Calu3 (cell line): ENCODE measurements around the gene MAGI1. TPM values are rescaled to one million over a fixed set of nuclear protein-coding genes. Genes with fewer than 3 reads are reported as not detected.

ENCODE experiments used
- BruUV-seq: library from RNA; stranded (reverse); fragments of 400-500 nt; replicated peaks from 2 replicates; lab custom pipeline; 2021; lab: Mats Ljungman, UMichigan
- CTCF ChIA-PET: fragments of 300-600 bp; sonication (Branson Sonifier 250); formaldehyde crosslinking; loops from one replicate; lab custom pipeline; 2022; ENCODE audit warnings: antibody characterized with exemption; lab: Charles Lee
- DNase-seq: peaks from one replicate; pipeline ENCODE4 v3.0.0; 2022
- H3K27ac Mint-ChIP-seq: one replicate; pipeline ENCODE4 v1.8.0; 2022; ENCODE audit warnings: mixed read lengths; ENCODE audit not compliant: unreplicated experiment
- H3K27me3 Mint-ChIP-seq: one replicate; pipeline ENCODE4 v1.8.0; 2022; ENCODE audit warnings: mixed read lengths; ENCODE audit not compliant: unreplicated experiment
- H3K36me3 Mint-ChIP-seq: one replicate; pipeline ENCODE4 v1.8.0; 2022; ENCODE audit warnings: mild to moderate bottlenecking, moderate library complexity, mixed read lengths; ENCODE audit not compliant: insufficient read depth, unreplicated experiment
- H3K4me1 Mint-ChIP-seq: one replicate; pipeline ENCODE4 v1.8.0; 2022; ENCODE audit warnings: mild to moderate bottlenecking, low read depth, mixed read lengths; ENCODE audit not compliant: unreplicated experiment
- H3K4me3 Mint-ChIP-seq: one replicate; pipeline ENCODE4 v1.8.0; 2022; ENCODE audit warnings: mild to moderate bottlenecking, low read depth, moderate library complexity, mixed read lengths; ENCODE audit not compliant: unreplicated experiment
- H3K9me3 Mint-ChIP-seq: one replicate; pipeline ENCODE4 v1.8.0; 2022; ENCODE audit warnings: low read depth, mixed read lengths; ENCODE audit not compliant: unreplicated experiment
- CTCF ChIP-seq: fragments of 200-600 bp; IDR thresholded peaks from one replicate; pipeline ENCODE4 v1.8.0; 2022; ENCODE audit warnings: antibody characterized with exemption; ENCODE audit not compliant: unreplicated experiment
- intact Hi-C: fragments of 100-400 bp; cut with micrococcal nuclease; formaldehyde crosslinking; loops from one replicate; pipeline ENCODE4 v1.10.0; 2022; ENCODE audit not compliant: unreplicated experiment
- total RNA-seq: library from RNA; stranded (reverse); gene quantifications from 2 replicates; pipeline ENCODE4 v1.2.3, GENCODE V29; 2022

Gene MAGI1
- total RNA-seq, 1 experiment from 2014 or later = 76.4 TPM

- CTCF ChIA-PET = no interaction called here
- Mint-ChIP-seq H3K36me3 (peaks cover 15% of the 10 kb centered on the region), H3K27ac (peak overlapping the region; percentile 79), H3K4me3 (peak overlapping the region; percentile 42), H3K9me3 (no peaks in the 10 kb centered on the region), H3K4me1 (peaks cover 74% of the 10 kb centered on the region), H3K27me3 (no peaks in the 10 kb centered on the region)
- no TSS peak for BruUV-seq
- DNase-seq = no peak
- no peak for TF ChIP-seq CTCF
- intact Hi-C loops = loop anchor here (10.0 kb wide), 1 partner anchor 110 kb away; the partner anchor contains the start of gene MAGI1
Observed at GRCh38 chr3:65924762-65925161, 114.0 kb downstream of the MAGI1 start.

- Mint-ChIP-seq H3K36me3 (peaks cover 6% of the 10 kb centered on the region), H3K4me1 (peaks cover 61% of the 10 kb centered on the region), H3K27ac (no peak overlapping the region), H3K9me3 (peaks cover 3% of the 10 kb centered on the region), H3K27me3 (no peaks in the 10 kb centered on the region), H3K4me3 (no peak overlapping the region)
- no peak for DNase-seq
- BruUV-seq = no TSS peak
- TF ChIP-seq CTCF = no peak
- CTCF ChIA-PET = no interaction called here
- intact Hi-C loops = loop anchor here (10.0 kb wide), 1 partner anchor 112 kb away; the partner anchor contains the start of gene MAGI1
Observed at GRCh38 chr3:65922441-65922840, 116.3 kb downstream of the MAGI1 start.

- CTCF ChIA-PET = no interaction called here
- intact Hi-C loops = loop anchor here (10.0 kb wide), 2 partner anchors 115 to 215 kb away; partner anchors contain the start of gene MAGI1
- H3K9me3 Mint-ChIP-seq = peaks cover 6% of the 10 kb centered on the region
Observed at GRCh38 chr3:65919826-65920225, 118.9 kb downstream of the MAGI1 start.

GRCh38 chr3:65915477-65915876, 123.2 kb downstream of the MAGI1 start:
- TF ChIP-seq CTCF = no peak
- DNase-seq = no peak
- intact Hi-C loops = loop anchor here (10.0 kb wide), 1 partner anchor 219 kb away; no protein-coding TSS in a partner anchor
- peaks cover 6% of the 10 kb centered on the region for H3K9me3 Mint-ChIP-seq
- H3K4me3 Mint-ChIP-seq = no peak overlapping the region
- CTCF ChIA-PET = no interaction called here
- H3K4me1 Mint-ChIP-seq = peaks cover 50% of the 10 kb centered on the region
- no peaks in the 10 kb centered on the region for H3K27me3 Mint-ChIP-seq
- peaks cover 5% of the 10 kb centered on the region for H3K36me3 Mint-ChIP-seq
- peak overlapping the region; percentile 35 for H3K27ac Mint-ChIP-seq
- no TSS peak for BruUV-seq

More at GRCh38 chr3:65919826-65920225, 118.9 kb downstream of the MAGI1 start:
- no peak for TF ChIP-seq CTCF
- Mint-ChIP-seq H3K27ac (peak overlapping the region; percentile 39), H3K36me3 (no peaks in the 10 kb centered on the region), H3K4me3 (no peak overlapping the region), H3K27me3 (no peaks in the 10 kb centered on the region), H3K4me1 (peaks cover 52% of the 10 kb centered on the region)
- BruUV-seq = no TSS peak
- DNase-seq = no peak
